ENCODE data around the gene MAP3K14. TPM values are rescaled to one million over a fixed set of nuclear protein-coding genes. Genes with fewer than 3 reads are reported as not detected.

Gene MAP3K14
- total and polyA plus RNA-seq, 2 of the 4 experiments (the other 2 are of a cell fraction): 4.1 to 21.7 TPM

Other genes starting within 250 kb of the MAP3K14 start
- gene PLCD3, start 184.5 kb downstream of the MAP3K14 start, total RNA-seq (2012; rRNA removed): 5.3 and 5.6 TPM in 2 replicates
- 36.6 and 39.0 TPM in 2 replicates for gene PLCD3, start 184.5 kb downstream of the MAP3K14 start, polyA plus RNA-seq (2012; rRNA removed)
- gene ACBD4, start 181.3 kb downstream of the MAP3K14 start, total RNA-seq (2012; rRNA removed): 1.7 and 2.3 TPM in 2 replicates
- 5.7 and 6.1 TPM in 2 replicates for gene ACBD4, start 181.3 kb downstream of the MAP3K14 start, polyA plus RNA-seq (2012; rRNA removed)
- gene HEXIM1, start 168.5 kb downstream of the MAP3K14 start, total RNA-seq (2012; rRNA removed): 5.9 and 8.6 TPM in 2 replicates
- 14.5 TPM in 2 replicates for gene HEXIM1, start 168.5 kb downstream of the MAP3K14 start, polyA plus RNA-seq (2012; rRNA removed)
- 5.6 and 6.1 TPM in 2 replicates for gene HEXIM2, start 155.1 kb downstream of the MAP3K14 start, total RNA-seq (2012; rRNA removed)
- gene HEXIM2, start 155.1 kb downstream of the MAP3K14 start, polyA plus RNA-seq (2012; rRNA removed): 4.5 TPM in 2 replicates
- gene FMNL1, start 95.1 kb downstream of the MAP3K14 start, total RNA-seq (2012; rRNA removed): 0.36 and 0.56 TPM in 2 replicates
- 1.4 and 2.3 TPM in 2 replicates for gene FMNL1, start 95.1 kb downstream of the MAP3K14 start, polyA plus RNA-seq (2012; rRNA removed)
- under 0.01 and 0.18 TPM in 2 replicates for gene SPATA32, start 54.9 kb downstream of the MAP3K14 start, total RNA-seq (2012; rRNA removed)
- gene SPATA32, start 54.9 kb downstream of the MAP3K14 start, polyA plus RNA-seq (2012; rRNA removed): not detected in 2 replicates
- gene ARHGAP27, start 115.8 kb upstream of the MAP3K14 start, total RNA-seq (2012; rRNA removed): under 0.01 and 0.56 TPM in 2 replicates
- gene ARHGAP27, start 115.8 kb upstream of the MAP3K14 start, polyA plus RNA-seq (2012; rRNA removed): 0.89 and 1.9 TPM in 2 replicates
- gene PLEKHM1, start 173.7 kb upstream of the MAP3K14 start, total RNA-seq (2012; rRNA removed): 4.2 and 4.7 TPM in 2 replicates
- 16.4 and 17.1 TPM in 2 replicates for gene PLEKHM1, start 173.7 kb upstream of the MAP3K14 start, polyA plus RNA-seq (2012; rRNA removed)